Measurements from ENCODE around the gene FAM167B. TPM values are rescaled to one million over a fixed set of nuclear protein-coding genes. Genes with fewer than 3 reads are reported as not detected.

The FAM167B gene
- total and polyA plus RNA-seq, 4 donors: 0.47 to 9.2 (median 3.8) TPM

DNA sequence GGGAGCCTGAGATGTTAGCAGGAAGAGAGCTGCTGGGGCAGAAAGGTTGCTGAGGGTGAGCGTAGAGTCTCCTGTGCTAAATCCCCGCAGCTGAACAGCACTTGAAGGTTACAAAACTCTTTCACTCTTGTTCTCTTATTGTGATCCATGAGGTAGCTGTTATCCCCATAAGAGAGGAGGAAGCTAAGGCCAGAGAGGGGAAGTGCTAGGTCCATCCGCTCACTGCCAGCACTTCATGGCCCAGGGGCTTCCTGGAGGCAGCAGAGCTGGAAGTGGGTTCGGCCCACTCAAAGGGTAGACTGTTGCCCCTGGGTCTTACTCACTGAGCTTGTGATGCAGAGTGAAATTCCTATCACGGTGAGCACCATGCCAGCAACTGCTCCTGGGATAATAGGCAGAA is 30.5 kb upstream of the FAM167B start:
- no peaks in the 10 kb centered on the region for H3K9me3 ChIP-seq (ENCODE audit: control insufficient read depth in 4 of 4, low read length in 3 of 4)
- H3K4me3 ChIP-seq (ENCODE audit: low read depth in 1 of 3, low read length in 3 of 3): no peak overlapping the region
- H3K27ac ChIP-seq (ENCODE audit: low read depth in 1 of 2, low read length in 2 of 2): no peak overlapping the region
- TF ChIP-seq SP1 (IDR thresholded peaks at IDR 0.05): no peak
- TF ChIP-seq NR2F2 (IDR thresholded peaks at IDR 0.05): no peak
- no peak for TF ChIP-seq RAD21 (IDR thresholded peaks at IDR 0.05)
- no peak for TF ChIP-seq HNF4G (IDR thresholded peaks at IDR 0.05)
- no peak for TF ChIP-seq JUND (IDR thresholded peaks at IDR 0.05)
- TF ChIP-seq, protein P1, sequence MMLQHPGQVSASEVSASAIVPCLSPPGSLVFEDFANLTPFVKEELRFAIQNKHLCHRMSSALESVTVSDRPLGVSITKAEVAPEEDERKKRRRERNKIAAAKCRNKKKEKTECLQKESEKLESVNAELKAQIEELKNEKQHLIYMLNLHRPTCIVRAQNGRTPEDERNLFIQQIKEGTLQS (IDR thresholded peaks at IDR 0.05): no peak
- TF ChIP-seq, protein P2, sequence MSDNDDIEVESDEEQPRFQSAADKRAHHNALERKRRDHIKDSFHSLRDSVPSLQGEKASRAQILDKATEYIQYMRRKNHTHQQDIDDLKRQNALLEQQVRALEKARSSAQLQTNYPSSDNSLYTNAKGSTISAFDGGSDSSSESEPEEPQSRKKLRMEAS (IDR thresholded peaks at IDR 0.05): no peak
- TF ChIP-seq FOXA2 (IDR thresholded peaks at IDR 0.05): no peak
- no peak for TF ChIP-seq HNF4A (conservative IDR thresholded peaks at IDR 0.05)
- no peak for TF ChIP-seq EGR1 (IDR thresholded peaks at IDR 0.05; ENCODE audit: low read depth in 2 of 2)
- TF ChIP-seq FOXA1 (IDR thresholded peaks at IDR 0.05): no peak
- no peak for TF ChIP-seq YY1 (IDR thresholded peaks at IDR 0.05)
- TF ChIP-seq RXRA (IDR thresholded peaks at IDR 0.05): no peak
- TF ChIP-seq GABPA (IDR thresholded peaks at IDR 0.05 in 1 of 2, conservative IDR thresholded peaks at IDR 0.05 in 1 of 2): no peak
- H3K27me3 ChIP-seq (ENCODE audit: control insufficient read depth in 4 of 4, insufficient read depth in 4 of 4, low read length in 3 of 4): no peaks in the 10 kb centered on the region
- H3K9ac ChIP-seq (ENCODE audit: low read depth in 1 of 2, low read length in 2 of 2): no peak overlapping the region
- no peak for DNase-seq (ENCODE audit: low spot score)
- peaks cover 0 to 13% (median 4%) of the 10 kb centered on the region in 4 donors for H3K36me3 ChIP-seq (ENCODE audit: control insufficient read depth in 4 of 4, insufficient read depth in 3 of 4, low read depth in 1 of 4, low read length in 3 of 4)
- 84% methylated on average over 5 of the region's 5 CpGs for WGBS
- H3K4me1 ChIP-seq (ENCODE audit: control insufficient read depth in 4 of 4, insufficient read depth in 4 of 4, low read length in 3 of 4): peaks cover 7 to 9% (median 9%) of the 10 kb centered on the region in 4 donors

DNA sequence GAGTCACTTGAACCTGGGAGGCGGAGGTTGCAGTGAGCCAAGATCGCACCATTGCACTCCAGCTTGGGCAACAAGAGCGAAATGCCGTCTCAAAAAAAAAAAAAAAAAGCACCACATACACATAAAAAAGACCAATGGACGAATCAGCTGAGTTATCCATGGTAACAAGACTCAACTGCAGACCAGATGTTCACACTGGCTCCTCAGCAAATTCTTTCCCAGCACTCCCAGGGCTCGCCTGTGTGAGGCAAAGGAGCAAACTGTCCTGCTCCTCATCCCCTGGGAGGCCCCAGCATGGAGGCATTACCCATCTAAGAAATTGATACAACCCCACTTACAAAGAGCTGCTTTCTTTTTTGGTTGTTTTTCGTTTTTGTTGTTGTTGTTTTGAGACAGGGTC is 28.0 kb upstream of the FAM167B start:
- no peak overlapping the region for H3K9ac ChIP-seq (ENCODE audit: low read depth in 1 of 2, low read length in 2 of 2)
- peaks cover 0 to 13% (median 4%) of the 10 kb centered on the region in 4 donors for H3K36me3 ChIP-seq (ENCODE audit: control insufficient read depth in 4 of 4, insufficient read depth in 3 of 4, low read depth in 1 of 4, low read length in 3 of 4)
- no peak for DNase-seq (ENCODE audit: low spot score)
- TF ChIP-seq TAF1 (conservative IDR thresholded peaks at IDR 0.05) (no peak), EGR1 (IDR thresholded peaks at IDR 0.05; ENCODE audit: low read depth in 2 of 2) (no peak), RXRA (IDR thresholded peaks at IDR 0.05) (no peak), HNF4G (IDR thresholded peaks at IDR 0.05) (no peak), FOXA1 (IDR thresholded peaks at IDR 0.05) (no peak), GABPA (IDR thresholded peaks at IDR 0.05 in 1 of 2, conservative IDR thresholded peaks at IDR 0.05 in 1 of 2) (no peak), NR2F2 (IDR thresholded peaks at IDR 0.05) (no peak), JUND (IDR thresholded peaks at IDR 0.05) (no peak), HNF4A (conservative IDR thresholded peaks at IDR 0.05) (no peak), FOXA2 (IDR thresholded peaks at IDR 0.05) (no peak), RAD21 (IDR thresholded peaks at IDR 0.05) (no peak), YY1 (IDR thresholded peaks at IDR 0.05) (no peak)
- TF ChIP-seq, protein P2 (IDR thresholded peaks at IDR 0.05): no peak
- TF ChIP-seq, protein P3, sequence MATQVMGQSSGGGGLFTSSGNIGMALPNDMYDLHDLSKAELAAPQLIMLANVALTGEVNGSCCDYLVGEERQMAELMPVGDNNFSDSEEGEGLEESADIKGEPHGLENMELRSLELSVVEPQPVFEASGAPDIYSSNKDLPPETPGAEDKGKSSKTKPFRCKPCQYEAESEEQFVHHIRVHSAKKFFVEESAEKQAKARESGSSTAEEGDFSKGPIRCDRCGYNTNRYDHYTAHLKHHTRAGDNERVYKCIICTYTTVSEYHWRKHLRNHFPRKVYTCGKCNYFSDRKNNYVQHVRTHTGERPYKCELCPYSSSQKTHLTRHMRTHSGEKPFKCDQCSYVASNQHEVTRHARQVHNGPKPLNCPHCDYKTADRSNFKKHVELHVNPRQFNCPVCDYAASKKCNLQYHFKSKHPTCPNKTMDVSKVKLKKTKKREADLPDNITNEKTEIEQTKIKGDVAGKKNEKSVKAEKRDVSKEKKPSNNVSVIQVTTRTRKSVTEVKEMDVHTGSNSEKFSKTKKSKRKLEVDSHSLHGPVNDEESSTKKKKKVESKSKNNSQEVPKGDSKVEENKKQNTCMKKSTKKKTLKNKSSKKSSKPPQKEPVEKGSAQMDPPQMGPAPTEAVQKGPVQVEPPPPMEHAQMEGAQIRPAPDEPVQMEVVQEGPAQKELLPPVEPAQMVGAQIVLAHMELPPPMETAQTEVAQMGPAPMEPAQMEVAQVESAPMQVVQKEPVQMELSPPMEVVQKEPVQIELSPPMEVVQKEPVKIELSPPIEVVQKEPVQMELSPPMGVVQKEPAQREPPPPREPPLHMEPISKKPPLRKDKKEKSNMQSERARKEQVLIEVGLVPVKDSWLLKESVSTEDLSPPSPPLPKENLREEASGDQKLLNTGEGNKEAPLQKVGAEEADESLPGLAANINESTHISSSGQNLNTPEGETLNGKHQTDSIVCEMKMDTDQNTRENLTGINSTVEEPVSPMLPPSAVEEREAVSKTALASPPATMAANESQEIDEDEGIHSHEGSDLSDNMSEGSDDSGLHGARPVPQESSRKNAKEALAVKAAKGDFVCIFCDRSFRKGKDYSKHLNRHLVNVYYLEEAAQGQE (IDR thresholded peaks at IDR 0.05): no peak
- TF ChIP-seq, protein P1 (IDR thresholded peaks at IDR 0.05): no peak
- TF ChIP-seq, protein P4, sequence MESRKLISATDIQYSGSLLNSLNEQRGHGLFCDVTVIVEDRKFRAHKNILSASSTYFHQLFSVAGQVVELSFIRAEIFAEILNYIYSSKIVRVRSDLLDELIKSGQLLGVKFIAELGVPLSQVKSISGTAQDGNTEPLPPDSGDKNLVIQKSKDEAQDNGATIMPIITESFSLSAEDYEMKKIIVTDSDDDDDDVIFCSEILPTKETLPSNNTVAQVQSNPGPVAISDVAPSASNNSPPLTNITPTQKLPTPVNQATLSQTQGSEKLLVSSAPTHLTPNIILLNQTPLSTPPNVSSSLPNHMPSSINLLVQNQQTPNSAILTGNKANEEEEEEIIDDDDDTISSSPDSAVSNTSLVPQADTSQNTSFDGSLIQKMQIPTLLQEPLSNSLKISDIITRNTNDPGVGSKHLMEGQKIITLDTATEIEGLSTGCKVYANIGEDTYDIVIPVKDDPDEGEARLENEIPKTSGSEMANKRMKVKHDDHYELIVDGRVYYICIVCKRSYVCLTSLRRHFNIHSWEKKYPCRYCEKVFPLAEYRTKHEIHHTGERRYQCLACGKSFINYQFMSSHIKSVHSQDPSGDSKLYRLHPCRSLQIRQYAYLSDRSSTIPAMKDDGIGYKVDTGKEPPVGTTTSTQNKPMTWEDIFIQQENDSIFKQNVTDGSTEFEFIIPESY (IDR thresholded peaks at IDR 0.05): no peak
- TF ChIP-seq, protein P5, sequence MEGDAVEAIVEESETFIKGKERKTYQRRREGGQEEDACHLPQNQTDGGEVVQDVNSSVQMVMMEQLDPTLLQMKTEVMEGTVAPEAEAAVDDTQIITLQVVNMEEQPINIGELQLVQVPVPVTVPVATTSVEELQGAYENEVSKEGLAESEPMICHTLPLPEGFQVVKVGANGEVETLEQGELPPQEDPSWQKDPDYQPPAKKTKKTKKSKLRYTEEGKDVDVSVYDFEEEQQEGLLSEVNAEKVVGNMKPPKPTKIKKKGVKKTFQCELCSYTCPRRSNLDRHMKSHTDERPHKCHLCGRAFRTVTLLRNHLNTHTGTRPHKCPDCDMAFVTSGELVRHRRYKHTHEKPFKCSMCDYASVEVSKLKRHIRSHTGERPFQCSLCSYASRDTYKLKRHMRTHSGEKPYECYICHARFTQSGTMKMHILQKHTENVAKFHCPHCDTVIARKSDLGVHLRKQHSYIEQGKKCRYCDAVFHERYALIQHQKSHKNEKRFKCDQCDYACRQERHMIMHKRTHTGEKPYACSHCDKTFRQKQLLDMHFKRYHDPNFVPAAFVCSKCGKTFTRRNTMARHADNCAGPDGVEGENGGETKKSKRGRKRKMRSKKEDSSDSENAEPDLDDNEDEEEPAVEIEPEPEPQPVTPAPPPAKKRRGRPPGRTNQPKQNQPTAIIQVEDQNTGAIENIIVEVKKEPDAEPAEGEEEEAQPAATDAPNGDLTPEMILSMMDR (IDR thresholded peaks at IDR 0.05; ENCODE audit: low read depth, low read length, missing input control): no peak
- no peak overlapping the region for H3K27ac ChIP-seq (ENCODE audit: low read depth in 1 of 2, low read length in 2 of 2)
- H3K4me1 ChIP-seq (ENCODE audit: control insufficient read depth in 4 of 4, insufficient read depth in 4 of 4, low read length in 3 of 4): peaks cover 13 to 22% (median 17%) of the 10 kb centered on the region in 4 donors
- no peaks in the 10 kb centered on the region for H3K27me3 ChIP-seq (ENCODE audit: control insufficient read depth in 4 of 4, insufficient read depth in 4 of 4, low read length in 3 of 4)
- H3K4me3 ChIP-seq (ENCODE audit: low read depth in 1 of 3, low read length in 3 of 3): no peak overlapping the region
- 96% methylated on average over 7 of the region's 7 CpGs for WGBS
- no peaks in the 10 kb centered on the region for H3K9me3 ChIP-seq (ENCODE audit: control insufficient read depth in 4 of 4, low read length in 3 of 4)
